Measurements from ENCODE around the gene DLG5. TPM values are rescaled to one million over a fixed set of nuclear protein-coding genes. Genes with fewer than 3 reads are reported as not detected.

Gene DLG5, protein sequence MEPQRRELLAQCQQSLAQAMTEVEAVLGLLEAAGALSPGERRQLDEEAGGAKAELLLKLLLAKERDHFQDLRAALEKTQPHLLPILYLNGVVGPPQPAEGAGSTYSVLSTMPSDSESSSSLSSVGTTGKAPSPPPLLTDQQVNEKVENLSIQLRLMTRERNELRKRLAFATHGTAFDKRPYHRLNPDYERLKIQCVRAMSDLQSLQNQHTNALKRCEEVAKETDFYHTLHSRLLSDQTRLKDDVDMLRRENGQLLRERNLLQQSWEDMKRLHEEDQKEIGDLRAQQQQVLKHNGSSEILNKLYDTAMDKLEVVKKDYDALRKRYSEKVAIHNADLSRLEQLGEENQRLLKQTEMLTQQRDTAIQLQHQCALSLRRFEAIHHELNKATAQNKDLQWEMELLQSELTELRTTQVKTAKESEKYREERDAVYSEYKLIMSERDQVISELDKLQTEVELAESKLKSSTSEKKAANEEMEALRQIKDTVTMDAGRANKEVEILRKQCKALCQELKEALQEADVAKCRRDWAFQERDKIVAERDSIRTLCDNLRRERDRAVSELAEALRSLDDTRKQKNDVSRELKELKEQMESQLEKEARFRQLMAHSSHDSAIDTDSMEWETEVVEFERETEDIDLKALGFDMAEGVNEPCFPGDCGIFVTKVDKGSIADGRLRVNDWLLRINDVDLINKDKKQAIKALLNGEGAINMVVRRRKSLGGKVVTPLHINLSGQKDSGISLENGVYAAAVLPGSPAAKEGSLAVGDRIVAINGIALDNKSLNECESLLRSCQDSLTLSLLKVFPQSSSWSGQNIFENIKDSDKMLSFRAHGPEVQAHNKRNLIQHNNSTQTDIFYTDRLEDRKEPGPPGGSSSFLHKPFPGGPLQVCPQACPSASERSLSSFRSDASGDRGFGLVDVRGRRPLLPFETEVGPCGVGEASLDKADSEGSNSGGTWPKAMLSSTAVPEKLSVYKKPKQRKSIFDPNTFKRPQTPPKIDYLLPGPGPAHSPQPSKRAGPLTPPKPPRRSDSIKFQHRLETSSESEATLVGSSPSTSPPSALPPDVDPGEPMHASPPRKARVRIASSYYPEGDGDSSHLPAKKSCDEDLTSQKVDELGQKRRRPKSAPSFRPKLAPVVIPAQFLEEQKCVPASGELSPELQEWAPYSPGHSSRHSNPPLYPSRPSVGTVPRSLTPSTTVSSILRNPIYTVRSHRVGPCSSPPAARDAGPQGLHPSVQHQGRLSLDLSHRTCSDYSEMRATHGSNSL (N-terminal part only)
- total RNA-seq, result 22.3 and 27.7 TPM in 2 replicates

DNA sequence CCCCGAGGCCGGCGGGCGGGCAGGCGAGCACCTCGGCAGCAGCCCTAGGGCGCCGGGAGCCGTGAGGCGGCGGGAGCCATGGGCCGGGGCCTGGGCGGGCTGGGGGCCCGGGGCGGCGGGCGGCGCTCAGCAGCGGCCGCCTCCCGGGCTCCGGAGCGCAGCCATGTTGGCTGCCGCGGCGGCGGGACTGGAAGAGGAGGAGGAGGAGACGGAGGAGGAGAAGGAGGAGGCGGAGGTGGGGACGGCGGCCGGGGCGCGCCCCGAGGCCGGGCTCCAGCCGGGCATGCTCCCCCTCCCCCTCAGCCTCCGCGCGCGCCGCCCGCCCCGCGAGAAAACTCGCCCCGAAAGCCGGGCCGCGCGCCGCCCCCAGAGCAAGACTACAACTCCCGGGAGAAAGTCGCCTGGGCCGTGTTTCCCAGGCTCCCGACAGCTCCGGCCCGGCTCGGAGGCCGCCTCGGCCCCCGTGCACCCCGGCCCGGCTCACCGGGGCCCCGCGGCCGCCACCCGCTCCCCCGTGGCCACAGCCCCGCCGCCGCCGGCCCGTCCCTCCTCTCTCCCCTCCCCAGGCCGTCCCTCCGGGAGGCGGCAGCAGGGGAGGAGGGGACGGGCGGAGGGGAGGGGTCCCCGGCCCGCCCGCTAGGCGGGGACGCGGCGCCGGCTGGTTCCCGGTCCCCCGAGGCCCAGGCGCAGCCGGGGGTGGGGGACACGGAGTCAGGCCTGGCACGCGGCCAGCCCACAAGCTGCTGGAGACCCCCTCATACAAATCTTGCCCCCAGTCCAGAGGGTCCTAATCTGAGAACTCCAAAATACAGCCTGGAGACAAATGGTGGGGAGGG, at the start of gene DLG5:
TSS of gene DLG5 (minus strand) at position 190 of the 836 bp plus-strand sequence. CDS start 235 bp downstream, outside the sequence.

Other genes starting within 250 kb of the DLG5 start
- 10.0 and 14.1 TPM in 2 replicates for gene POLR3A, start 102.8 kb upstream of the DLG5 start, total RNA-seq
- 2,977 and 4,299 TPM in 2 replicates for gene RPS24, start 107.1 kb upstream of the DLG5 start, total RNA-seq

Data from pericardium fibroblast (primary cell).